B cell (primary cell): ENCODE results near the gene AIRE. TPM values are rescaled to one million over a fixed set of nuclear protein-coding genes. Genes with fewer than 3 reads are reported as not detected.

Source experiments
- ATAC-seq: fragments of 200-7000 bp; cut with Tn5 transposase; one replicate; pipeline ENCODE4 v1.10.0; 2021; ENCODE audit warnings: low read depth, mild to moderate bottlenecking, moderate number of reproducible peaks, moderate library complexity
- CTCF ChIA-PET: fragments of 350-600 bp; sonication (Branson Sonifier 250); formaldehyde crosslinking; loops from one replicate; lab custom pipeline; 2021; ENCODE audit warnings: antibody characterized with exemption, inconsistent platforms; lab: Charles Lee
- POLR2A ChIA-PET: fragments of 350-600 bp; sonication (Branson Sonifier 250); formaldehyde crosslinking; loops from one replicate; lab custom pipeline; 2021; ENCODE audit warnings: antibody characterized with exemption; lab: Charles Lee
- DNase-seq: peaks from one replicate; pipeline ENCODE4 v3.0.0; 2013
- H2AFZ ChIP-seq: 2 replicates; pipeline ENCODE4 v1.6.1; 2012; ENCODE audit warnings: mild to moderate bottlenecking, low read depth, low read length; ENCODE audit not compliant: insufficient read depth, poor library complexity, severe bottlenecking
- H3K27ac ChIP-seq, 2 donors: 1 replicate in 1 of 2; 2 replicates in 1 of 2; pipeline ENCODE4 v1.5.1; 2012 to 2013; ENCODE audit warnings: low read length in 2 of 2, mild to moderate bottlenecking in 2 of 2, moderate library complexity in 1 of 2
- H3K27me3 ChIP-seq, 4 experiments: fragments of 200-600 bp in 1 of 4; sonication (generic) in 1 of 4; replicated peaks in 1 of 4; 1 replicate in 2 of 4; 2 replicates in 2 of 4; pipeline versions ENCODE4 v1.6.1 to v1.7.0; 2013 to 2016; ENCODE audit warnings: low read length in 3 of 4, mild to moderate bottlenecking in 2 of 4, mixed read lengths in 1 of 4, moderate library complexity in 1 of 4; ENCODE audit not compliant: insufficient read depth in 4 of 4, control insufficient read depth in 3 of 4; ENCODE audit errors: control extremely low read depth in 1 of 4
- H3K36me3 ChIP-seq, 2 experiments: replicated peaks in 1 of 2; 1 replicate in 1 of 2; 2 replicates in 1 of 2; pipeline versions ENCODE4 v1.6.1 to v1.7.1; 2013; ENCODE audit warnings: low read length in 1 of 2; ENCODE audit not compliant: insufficient read depth in 2 of 2, control insufficient read depth in 1 of 2; ENCODE audit errors: control extremely low read depth in 1 of 2, extremely low read depth in 1 of 2
- H3K4me1 ChIP-seq, 2 donors: fragments of 200-600 bp in 1 of 2; sonication (generic) in 1 of 2; 1 replicate in 1 of 2; 2 replicates in 1 of 2; pipeline versions ENCODE4 v1.5.1 to v1.6.1; 2013 to 2017; ENCODE audit warnings: low read length in 2 of 2; ENCODE audit not compliant: control insufficient read depth in 2 of 2, insufficient read depth in 2 of 2
- H3K4me2 ChIP-seq: replicated peaks from 2 replicates; pipeline ENCODE3; 2012; ENCODE audit warnings: mild to moderate bottlenecking, low read depth, low read length; ENCODE audit not compliant: poor library complexity, severe bottlenecking
- H3K4me3 ChIP-seq, 5 experiments: fragments of 200-600 bp in 1 of 5; sonication (generic) in 1 of 5; 1 replicate in 3 of 5; 2 replicates in 2 of 5; pipeline versions ENCODE4 v1.5.1 to v1.7.0; 2011 to 2016; ENCODE audit warnings: low read length in 4 of 5, mild to moderate bottlenecking in 4 of 5, low read depth in 2 of 5, control low read depth in 1 of 5, moderate library complexity in 1 of 5; ENCODE audit not compliant: insufficient read depth in 1 of 5; ENCODE audit errors: control extremely low read depth in 1 of 5, extremely low read depth in 1 of 5
- H3K79me2 ChIP-seq: fragments of 200-600 bp; sonication (generic); one replicate; pipeline ENCODE4 v1.6.0; 2016; ENCODE audit warnings: low read length; ENCODE audit not compliant: control insufficient read depth, insufficient read depth
- H3K9ac ChIP-seq: fragments of 200-600 bp; sonication (generic); 2 replicates; pipeline ENCODE4 v1.6.1; 2017; ENCODE audit warnings: mild to moderate bottlenecking, low read length, moderate library complexity
- H3K9me3 ChIP-seq, 3 donors: one replicate each; pipeline versions ENCODE4 v1.6.1 to v1.7.1; 2013; ENCODE audit warnings: low read length in 2 of 3; ENCODE audit not compliant: control insufficient read depth in 2 of 3, insufficient read depth in 1 of 3; ENCODE audit errors: control extremely low read depth in 1 of 3
- H4K20me1 ChIP-seq: 2 replicates; pipeline ENCODE4 v1.6.0; 2012; ENCODE audit warnings: mild to moderate bottlenecking, low read length; ENCODE audit not compliant: insufficient read depth, control insufficient read depth, poor library complexity, severe bottlenecking
- H3K27ac Mint-ChIP-seq: one replicate; pipeline ENCODE4 v1.8.0; 2021; ENCODE audit warnings: mixed read lengths
- H3K27me3 Mint-ChIP-seq: one replicate; pipeline ENCODE4 v1.8.0; 2021; ENCODE audit warnings: mixed read lengths
- H3K4me1 Mint-ChIP-seq: one replicate; pipeline ENCODE4 v1.8.0; 2021; ENCODE audit warnings: mixed read lengths
- H3K4me3 Mint-ChIP-seq: one replicate; pipeline ENCODE4 v1.8.0; 2021; ENCODE audit warnings: mixed read lengths
- H3K9me3 Mint-ChIP-seq: one replicate; pipeline ENCODE4 v1.8.0; 2022; ENCODE audit warnings: mixed read lengths; ENCODE audit not compliant: insufficient read depth
- CTCF ChIP-seq: fragments of 200-600 bp; IDR thresholded peaks from one replicate; pipeline ENCODE4 v1.8.0; 2022; ENCODE audit warnings: antibody characterized with exemption, mild to moderate bottlenecking
- EZH2 ChIP-seq: IDR thresholded peaks from 2 replicates; pipeline ENCODE4 v1.6.1; 2012; ENCODE audit warnings: borderline replicate concordance, low read depth, mild to moderate bottlenecking, moderate library complexity, low read length; ENCODE audit not compliant: insufficient read depth, poor library complexity, severe bottlenecking
- WGBS: methylation state at CpG from one replicate; pipeline ENCODE4 v1.1.5; 2013; ENCODE audit warnings: missing lambda C conversion rate; ENCODE audit not compliant: insufficient coverage; 5-methylcytosine and 5-hydroxymethylcytosine counted together
- intact Hi-C: fragments of 100-400 bp; cut with micrococcal nuclease; formaldehyde crosslinking; loops from one replicate; pipeline ENCODE4 v1.10.0; 2022
- polyA plus RNA-seq: library from polyadenylated mRNA; depleted of rRNA; stranded (reverse); fragments of >200 nt; gene quantifications from 2 replicates; pipeline ENCODE4 v1.2.3, GENCODE V29; 2012
- total RNA-seq, 2 donors: library from RNA; stranded (reverse); fragments of 120-200 nt in 1 of 2; gene quantifications; 1 replicate in 1 of 2; 2 replicates in 1 of 2; pipeline versions ENCODE4 v1.2.3 to v1.2.4, GENCODE V29; 2013 to 2022

The AIRE gene
- total and polyA plus RNA-seq, 2 donors (not counting 1 experiment from before 2014, with no cell fraction given): 0.37 TPM; not detected in 1

GRCh38 chr21:44295646-44296045 lies 10.0 kb downstream of the AIRE start:
- ChIA-PET POLR2A (interaction anchor here (0.5 to 1.3 kb wide), 3 partner anchors 26 to 39 kb away, joined by 3 to 8 read pairs (median 3); no protein-coding TSS in a partner anchor), CTCF (interaction anchor here (1.5 to 2.7 kb wide), 2 partner anchors 8 to 28 kb away, joined by 9 to 10 read pairs; no protein-coding TSS in a partner anchor)
- no peaks in the 10 kb centered on the region for H3K36me3 ChIP-seq
- no peak overlapping the region for H3K4me3 ChIP-seq
- Mint-ChIP-seq H3K27ac (no peak overlapping the region), H3K27me3 (no peaks in the 10 kb centered on the region), H3K9me3 (no peaks in the 10 kb centered on the region), H3K4me3 (peak overlapping the region; percentile 52), H3K4me1 (peaks cover 49% of the 10 kb centered on the region)
- peaks cover 44 to 62% of the 10 kb centered on the region in 2 donors for H3K4me1 ChIP-seq
- peaks cover 0 to 3% (median 0%) of the 10 kb centered on the region in 3 donors for H3K9me3 ChIP-seq
- intact Hi-C loops: no loop called here
- peak overlapping the region; percentile 22 for H2AFZ ChIP-seq
- ATAC-seq: no peak
- 57% methylated on average over 5 of the region's 10 CpGs for WGBS
- H4K20me1 ChIP-seq: peaks cover 4% of the 10 kb centered on the region
- peak overlapping the region in 1 of 2 donors; percentile 29 for H3K27ac ChIP-seq
- peak overlapping the region; percentile 57 for H3K4me2 ChIP-seq
- peaks cover 5% of the 10 kb centered on the region for H3K79me2 ChIP-seq
- peak; percentile 49 for DNase-seq
- H3K9ac ChIP-seq: no peak overlapping the region
- TF ChIP-seq CTCF (no peak), EZH2 (no peak)
- H3K27me3 ChIP-seq: no peaks in the 10 kb centered on the region

GRCh38 chr21:44296103-44296519 lies 10.4 kb downstream of the AIRE start:
- Histone ChIP-seq H3K4me3 (no peak overlapping the region), H3K27me3 (no peaks in the 10 kb centered on the region), H3K79me2 (peaks cover 10% of the 10 kb centered on the region), H4K20me1 (peaks cover 9% of the 10 kb centered on the region), H3K4me2 (peak overlapping the region; percentile 57), H3K27ac (peak overlapping the region in 1 of 2 donors; percentile 29), H2AFZ (peak overlapping the region; percentile 22), H3K36me3 (no peaks in the 10 kb centered on the region), H3K4me1 (peaks cover 49 to 66% of the 10 kb centered on the region in 2 donors), H3K9ac (no peak overlapping the region), H3K9me3 (peaks cover 0 to 3% (median 0%) of the 10 kb centered on the region in 3 donors)
- TF ChIP-seq CTCF: no peak
- no peak for TF ChIP-seq EZH2
- peaks cover 49% of the 10 kb centered on the region for H3K4me1 Mint-ChIP-seq
- 53% methylated on average over 9 of the region's 12 CpGs for WGBS
- ChIA-PET POLR2A (interaction anchor here (0.5 to 0.6 kb wide), 2 partner anchors 30 to 40 kb away, joined by 3 to 8 read pairs; no protein-coding TSS in a partner anchor), CTCF (interaction anchor here (0.8 to 2.7 kb wide), 2 partner anchors 28 to 30 kb away, joined by 3 to 9 read pairs; no protein-coding TSS in a partner anchor)
- no peaks in the 10 kb centered on the region for H3K27me3 Mint-ChIP-seq
- no peak overlapping the region for H3K27ac Mint-ChIP-seq
- DNase-seq (no peak), ATAC-seq (no peak)
- no peaks in the 10 kb centered on the region for H3K9me3 Mint-ChIP-seq
- intact Hi-C loops: no loop called here
- no peak overlapping the region for H3K4me3 Mint-ChIP-seq
